CD1c-positive myeloid dendritic cell (primary cell): ENCODE measurements around the gene XRRA1.
A peak's percentile ranks its signal among the peaks of the same experiment; 100 is the strongest.
"Not testable (repeated sequence)": the region's sequence is repeated elsewhere in the genome, so short reads cannot be mapped to it uniquely, and the experiment has no call there.

Source experiments
- DNase-seq: peaks from one replicate; pipeline ENCODE4 v3.0.0-alpha.2; 2016; ENCODE audit errors: extremely low spot score

XRRA1 gene

DNA sequence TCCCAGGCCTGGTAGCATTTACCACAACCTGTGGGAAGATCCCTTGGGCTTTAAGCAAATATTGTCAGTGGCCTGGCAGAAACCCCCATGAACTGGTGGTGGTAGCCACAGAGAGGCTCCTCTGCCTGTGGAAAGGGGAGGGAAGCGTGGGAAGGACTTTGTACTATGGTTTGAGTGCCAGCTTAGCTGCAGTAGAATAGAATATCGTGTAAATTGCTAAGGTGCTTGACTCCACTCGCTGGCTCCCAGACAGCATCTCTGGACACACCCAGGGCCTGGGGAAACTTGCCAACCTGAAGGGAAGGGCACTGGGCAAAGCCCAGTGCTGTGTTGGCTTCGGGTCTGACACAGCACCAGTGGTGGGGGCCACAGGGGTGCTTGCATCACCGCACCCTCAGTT, 52.6 kb downstream of the XRRA1 start:
- no peak for DNase-seq

DNA sequence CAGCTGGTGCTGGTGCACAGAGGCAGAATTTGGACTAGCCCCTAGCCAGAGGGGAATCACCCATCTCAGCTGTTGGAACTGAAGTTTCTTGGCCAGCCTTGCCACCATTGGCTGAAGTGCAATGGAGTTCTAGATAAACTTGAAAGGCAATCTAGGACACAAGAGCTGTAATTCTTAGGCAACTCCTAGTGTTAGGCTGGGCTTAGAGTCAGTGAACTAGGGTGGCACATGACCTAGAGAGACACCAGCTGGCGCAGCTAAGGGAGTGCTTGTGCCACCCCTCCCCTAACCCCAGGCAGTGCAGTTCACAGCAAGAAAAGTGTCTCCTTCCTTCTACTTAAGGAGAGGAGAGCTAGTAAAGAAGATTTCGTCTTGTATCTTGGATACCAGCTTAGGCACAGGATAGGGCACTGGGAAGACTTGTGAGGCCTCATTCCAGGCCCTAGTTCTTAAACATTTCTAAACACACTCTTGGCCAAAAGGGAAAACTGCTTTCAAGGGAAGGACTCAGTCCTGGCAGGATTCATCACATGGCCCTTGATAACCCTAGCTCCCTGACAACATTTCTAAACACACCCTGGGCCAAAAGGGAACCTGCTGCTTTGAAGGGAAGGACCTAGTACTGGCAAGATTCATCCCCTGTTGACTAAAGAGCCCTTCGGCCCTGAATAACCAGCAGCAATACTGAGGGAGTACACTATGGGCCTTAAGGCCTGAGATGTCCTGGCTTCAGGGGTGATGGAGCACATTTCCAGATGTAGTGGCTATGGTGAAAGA, 53.4 kb downstream of the XRRA1 start:
- DNase-seq = no peak

DNA sequence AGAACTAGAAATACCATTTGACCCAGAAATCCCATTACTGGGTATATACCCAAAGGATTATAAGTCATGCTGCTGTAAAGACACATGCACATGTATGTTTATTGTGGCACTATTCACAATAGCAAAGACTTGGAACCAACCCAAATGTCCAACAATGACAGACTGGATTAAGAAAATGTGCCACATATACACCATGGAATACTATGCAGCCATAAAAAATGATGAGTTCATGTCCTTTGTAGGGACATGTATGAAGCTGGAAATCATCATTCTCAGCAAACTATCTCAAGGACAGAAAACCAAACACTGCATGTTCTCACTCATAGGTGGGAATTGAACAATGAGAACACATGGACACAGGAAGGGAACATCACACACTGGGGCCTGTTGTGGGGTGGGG, 55.9 kb downstream of the XRRA1 start:
- not testable (repeated sequence) for DNase-seq

DNA sequence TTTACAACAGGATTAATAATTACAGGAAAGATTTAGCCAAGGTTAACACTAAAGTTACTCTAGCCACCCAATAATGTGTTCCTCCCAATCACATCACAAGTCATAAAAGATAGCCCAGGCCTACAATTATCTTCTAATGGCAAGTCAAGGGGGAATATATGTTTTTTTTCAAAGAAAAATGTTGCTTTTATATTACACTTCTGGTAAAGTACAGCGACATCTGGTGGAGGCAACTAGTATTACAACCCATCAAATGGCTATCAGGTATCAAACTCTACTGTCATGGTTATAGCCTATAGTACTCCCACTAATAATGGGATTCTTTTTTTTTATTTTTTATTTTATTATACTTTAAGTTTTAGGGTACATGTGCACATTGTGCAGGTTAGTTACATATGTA, 71.8 kb downstream of the XRRA1 start:
- DNase-seq = peak; percentile 19

DNA sequence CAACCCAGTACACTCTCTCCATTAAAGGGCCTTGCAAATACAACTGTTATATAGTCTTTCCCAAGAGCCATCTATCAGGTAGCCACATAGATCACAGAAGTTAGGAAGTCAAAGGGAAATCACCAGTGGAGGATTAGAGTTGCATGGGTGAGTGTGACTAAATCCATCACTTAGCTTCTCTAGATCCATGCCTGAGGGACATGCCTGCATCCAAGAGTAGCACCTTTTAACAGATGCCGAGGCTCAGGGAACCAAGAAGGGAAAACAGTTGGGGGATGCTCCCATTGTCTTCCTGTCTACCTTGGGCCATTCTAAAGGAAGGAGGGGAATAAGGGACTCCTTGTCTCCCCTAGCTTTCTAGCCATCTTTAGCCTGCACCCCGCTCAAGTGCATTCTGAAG, 77.9 kb downstream of the XRRA1 start:
- DNase-seq = no peak

DNA sequence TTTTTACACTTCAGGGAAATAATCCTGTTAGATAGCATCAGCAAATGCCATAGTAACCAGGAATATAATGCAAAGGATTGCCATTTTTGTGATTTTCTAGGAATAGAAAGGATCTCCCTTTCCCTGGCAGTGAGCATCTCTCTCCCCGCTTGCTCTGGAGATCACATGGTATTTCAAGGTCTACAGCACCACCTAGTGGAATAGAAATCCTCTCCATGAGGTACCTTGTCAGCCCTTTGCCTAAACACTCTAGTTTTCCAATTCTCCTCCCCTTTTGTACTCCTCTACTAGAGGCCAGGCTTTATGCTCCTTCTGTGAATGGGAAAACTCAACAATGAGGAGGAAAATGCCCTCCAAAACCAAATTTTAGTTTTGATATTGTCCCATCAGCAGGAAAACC, 78.4 kb downstream of the XRRA1 start:
- peak; percentile 6 for DNase-seq

DNA sequence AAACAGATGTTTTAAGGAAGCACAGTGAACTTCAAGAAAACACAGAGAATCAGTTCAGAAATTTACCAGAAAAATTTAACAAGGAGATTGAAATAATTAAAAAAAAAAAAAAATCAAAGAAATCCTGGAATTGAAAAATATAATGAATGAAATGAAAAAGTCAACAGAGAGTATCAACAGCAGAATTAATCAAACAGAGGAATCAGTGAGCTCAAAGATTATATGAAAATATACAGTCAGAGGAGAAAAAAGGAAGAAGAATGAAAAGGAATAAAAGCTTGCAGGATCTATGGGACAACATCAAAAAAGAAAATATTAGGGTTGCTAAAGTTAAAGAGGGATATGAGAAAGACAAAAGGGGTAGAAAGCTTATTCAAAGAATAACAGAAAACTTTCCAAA, 82.3 kb downstream of the XRRA1 start:
- DNase-seq = no peak

DNA sequence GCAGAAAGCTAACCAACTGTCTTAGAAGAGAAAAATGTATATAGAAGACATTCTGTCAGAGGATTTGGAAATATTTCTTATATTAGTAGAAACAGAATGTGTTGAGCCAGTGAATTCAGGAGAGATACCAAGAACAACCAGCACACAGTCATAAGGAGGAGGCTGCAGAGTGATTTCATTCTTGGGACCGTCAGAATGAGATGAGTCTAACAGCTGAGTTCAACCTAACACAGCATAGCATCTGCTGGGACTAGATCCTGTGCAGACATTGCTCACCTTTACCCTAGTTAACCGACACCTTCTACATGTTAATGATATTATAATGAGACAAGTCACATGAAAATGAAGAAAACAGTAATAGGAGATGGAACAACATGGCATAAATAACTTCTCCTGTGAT, 85.5 kb downstream of the XRRA1 start:
- no peak for DNase-seq

DNA sequence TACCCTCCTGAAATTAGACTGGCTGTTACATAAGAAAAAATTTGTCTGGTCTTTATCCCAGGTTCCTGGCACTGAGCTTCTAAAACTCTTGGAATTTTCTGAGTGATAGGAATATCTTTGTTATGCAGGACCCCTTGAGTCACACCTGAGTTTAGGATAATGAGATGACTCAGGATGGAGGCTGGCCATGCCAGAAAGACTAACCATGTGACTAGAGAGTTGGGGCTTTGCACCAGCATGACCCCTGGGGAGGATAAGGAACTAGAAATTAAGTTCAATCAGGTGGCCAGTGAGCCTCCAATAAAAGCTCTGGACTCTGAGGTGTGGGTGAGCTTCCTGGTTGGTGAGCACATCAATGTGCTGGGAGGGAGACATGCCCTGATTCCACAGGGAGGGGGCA, 88.1 kb downstream of the XRRA1 start:
- no peak for DNase-seq

DNA sequence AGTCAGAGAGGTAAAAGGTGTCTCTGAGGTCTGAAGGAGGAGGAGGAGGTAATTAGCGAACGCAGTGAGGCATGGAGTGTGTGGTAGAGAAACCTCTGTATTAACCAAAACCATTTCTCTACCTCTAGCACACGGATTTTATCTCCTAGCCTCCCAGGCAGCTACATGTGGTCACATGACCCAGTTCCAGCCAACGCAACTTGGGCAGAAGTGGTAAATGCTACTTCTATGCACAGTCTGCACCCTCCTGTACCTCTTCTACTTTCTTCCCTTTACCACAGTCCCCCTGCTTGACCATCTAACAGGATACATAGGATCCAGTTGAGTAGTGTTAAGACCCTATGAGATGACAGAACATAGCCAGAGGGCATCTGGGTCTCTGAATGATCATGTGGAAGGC, 95.7 kb downstream of the XRRA1 start:
- no peak for DNase-seq

DNA sequence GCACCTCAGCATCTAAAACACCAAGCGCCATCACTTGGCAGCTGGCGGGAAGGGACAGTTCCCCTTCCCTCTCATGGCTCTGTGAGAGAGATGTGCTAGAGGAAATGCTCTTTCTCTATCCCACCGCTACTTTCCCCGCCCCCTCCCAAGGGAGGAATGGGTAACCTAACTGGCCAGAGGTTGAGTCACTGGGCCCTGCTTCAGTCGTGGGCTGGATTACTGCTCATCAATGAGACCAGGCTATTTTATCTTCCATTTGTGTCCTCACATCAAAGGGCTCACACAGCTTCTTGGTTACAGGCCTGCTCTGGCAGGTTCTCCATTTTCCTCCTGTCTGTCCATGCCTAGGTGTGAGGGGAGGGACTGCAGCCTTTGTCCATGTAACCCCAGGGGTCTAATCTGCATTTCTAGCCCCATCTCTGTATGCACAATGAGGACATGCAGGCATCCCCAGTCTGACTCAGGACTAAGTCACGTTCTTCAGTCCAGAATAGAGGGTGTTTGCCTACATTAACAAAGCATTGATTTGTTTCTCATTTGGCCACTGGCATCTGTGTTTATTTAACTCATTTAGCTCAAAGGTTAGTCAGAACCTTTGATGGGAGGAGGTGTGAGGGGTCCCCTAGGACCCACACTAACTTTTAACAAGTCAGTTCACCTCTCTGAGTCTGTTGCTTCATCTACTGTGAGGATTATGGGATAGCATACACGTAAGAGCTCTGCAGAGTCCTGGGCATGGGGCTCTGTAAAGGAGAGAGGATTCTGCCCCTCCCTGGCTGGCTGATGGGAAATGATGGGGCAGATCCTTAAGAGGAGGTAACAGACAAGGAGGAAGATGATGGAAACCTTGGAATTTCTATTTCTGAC, 99.1 kb downstream of the XRRA1 start:
- no peak for DNase-seq

DNA sequence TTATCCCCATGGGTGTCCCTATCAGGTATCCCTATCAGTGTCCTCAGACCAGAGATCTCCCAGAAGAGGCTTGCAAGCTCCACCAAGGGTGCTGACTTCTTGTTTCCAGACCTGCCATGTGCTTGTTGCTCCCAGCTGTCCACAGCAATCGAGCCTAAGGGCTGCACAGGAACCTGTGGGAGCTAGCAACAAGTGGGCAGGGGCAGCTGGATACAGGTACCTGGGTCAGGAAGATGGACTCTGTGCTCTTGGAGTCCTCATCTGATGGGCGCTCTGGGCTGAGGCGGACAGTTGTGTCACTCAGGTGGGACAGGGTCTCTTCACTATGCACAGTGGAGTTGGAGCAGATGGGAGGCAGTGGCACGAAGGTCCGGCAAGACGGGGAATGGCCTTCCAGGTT, 101.0 kb downstream of the XRRA1 start:
- no peak for DNase-seq

DNA sequence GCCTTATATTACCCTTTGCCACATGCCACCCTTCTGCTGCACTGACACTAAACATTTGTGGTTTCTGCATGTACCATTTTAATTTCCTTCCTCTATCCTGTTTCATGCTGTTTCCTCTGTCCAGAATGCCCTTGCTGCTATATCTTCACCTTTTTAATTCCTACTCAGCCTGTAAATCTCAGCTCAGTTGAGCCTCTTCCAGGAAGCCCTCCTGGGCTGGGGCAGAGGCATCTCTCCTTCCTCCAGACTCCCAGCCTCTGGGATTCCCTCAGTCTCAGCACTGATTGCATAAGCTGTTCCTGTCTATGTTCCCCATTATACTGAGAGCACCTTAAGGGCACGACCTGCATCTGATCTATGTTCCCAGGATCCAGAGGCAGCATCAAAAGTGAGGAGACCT, 101.5 kb downstream of the XRRA1 start:
- no peak for DNase-seq

DNA sequence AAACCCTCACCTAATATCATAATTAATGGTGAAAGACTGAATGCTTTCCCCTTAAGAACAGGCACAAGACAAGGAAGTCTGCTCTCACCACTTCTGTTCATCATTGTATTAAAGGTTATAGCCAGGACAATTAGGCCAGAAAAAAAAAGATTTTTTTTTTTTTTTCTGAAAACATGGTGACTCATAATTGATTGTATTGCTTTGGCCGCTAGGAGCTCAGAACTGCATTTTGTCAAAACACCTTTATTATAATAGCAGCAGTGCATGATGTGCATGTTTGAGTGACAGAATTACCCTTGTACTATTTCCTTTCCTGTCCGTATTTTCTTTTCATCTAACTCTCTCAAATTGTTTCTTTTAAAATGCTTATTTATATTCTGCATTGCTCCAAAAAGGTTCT, 102.1 kb downstream of the XRRA1 start:
- DNase-seq = no peak

DNA sequence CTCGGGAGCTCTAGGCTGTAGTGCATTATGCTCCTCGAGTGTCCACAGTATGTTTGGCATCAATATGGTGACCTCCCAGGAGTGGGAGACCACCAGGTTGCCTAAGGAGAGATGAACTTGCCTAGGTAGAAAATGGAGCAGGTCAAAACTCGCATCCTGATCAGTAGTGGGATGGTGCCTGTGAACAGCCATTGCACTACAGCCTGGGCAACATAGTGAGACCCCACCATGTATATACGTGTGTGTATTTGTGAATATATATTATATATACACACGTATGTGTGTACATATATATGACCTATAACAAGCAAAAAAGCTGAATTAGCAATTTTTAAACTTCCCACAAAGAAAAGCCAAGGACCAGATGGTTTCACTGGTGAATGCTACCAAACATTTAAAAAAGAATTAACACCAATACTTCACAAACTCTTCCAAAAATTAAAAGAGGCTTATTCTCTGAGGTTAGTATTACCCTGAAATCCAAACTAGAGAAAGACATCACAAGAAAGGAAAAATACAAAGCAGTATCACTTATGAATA, 102.8 kb downstream of the XRRA1 start:
- no peak for DNase-seq

DNA sequence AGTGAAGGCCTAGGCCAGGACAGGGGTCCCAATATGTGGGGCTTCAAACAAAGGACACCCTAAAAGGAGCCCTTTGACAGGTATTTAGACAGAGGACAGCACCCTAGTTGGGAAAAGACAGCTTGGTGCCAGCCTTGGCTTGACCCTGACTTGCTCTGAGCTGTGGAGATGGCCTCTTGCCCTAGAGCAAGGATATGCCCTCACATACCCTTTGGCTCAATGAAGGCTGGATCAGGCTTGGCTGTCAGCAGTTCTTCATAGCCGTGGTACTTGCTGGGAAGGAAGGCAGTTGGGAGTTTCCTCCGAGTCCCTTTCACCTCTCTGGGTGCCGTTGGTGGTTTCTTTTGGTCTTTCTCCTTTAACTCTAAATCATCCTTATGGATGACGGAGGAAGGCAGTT, 104.0 kb downstream of the XRRA1 start:
- DNase-seq = no peak

DNA sequence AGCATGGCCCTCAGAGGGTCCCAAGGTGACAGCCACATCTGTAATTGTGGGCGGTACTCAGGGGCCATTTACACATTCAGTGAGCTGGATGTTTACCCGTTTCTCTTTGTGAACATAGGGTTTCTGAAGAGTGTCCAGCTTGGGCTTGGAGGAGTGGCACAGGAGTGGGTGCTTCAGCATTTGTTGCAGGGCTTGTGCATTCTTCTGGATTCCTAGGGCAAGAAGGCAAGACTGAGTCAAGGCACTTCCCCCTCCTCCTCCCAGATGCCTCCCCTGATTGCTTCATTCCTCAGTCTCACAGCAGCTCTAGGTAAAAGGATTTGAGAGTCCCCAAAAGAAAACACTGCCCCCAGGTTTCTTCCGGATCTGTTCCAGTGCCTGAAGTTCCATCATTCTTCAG, 104.8 kb downstream of the XRRA1 start:
- DNase-seq = no peak

DNA sequence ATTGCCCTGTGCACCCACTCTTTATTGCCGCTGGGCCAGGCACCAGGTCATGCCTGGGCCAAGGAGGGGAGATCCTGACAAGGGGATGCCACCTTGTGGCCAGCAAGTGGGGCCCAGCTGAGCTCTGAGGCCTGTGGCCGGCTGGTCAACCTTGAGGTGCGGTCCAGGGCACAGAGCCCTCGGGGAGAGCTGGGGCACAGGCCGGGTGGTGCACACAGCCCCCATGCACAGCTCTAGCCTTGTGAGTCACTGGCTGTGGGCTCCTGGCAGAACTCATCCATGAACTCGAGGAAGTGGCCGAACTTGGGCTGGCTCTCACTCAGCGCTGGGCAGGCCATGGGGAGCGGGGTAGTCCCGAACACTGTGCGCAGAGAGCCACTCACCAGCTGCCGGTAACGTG, 105.9 kb downstream of the XRRA1 start:
- no peak for DNase-seq

DNA sequence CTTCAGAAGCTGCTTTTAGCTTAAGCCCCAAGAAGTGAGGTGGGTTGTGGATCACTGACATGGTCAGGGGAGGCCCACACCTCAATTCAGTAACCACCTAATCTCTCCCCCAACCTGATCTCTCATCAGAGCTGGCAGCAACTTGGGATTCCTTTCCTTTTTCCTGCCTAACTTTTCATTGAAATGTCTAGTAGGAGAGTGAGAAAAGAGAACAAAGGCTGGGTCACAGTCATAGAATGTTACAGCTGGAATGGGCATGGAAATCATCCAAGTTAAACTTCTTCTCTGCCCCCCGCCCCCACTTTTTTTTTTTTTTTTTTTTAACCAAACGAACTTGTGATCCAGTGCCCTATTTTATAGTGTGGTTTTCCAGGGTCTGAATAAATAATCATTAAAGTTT, 108.4 kb downstream of the XRRA1 start:
- DNase-seq = no peak

DNA sequence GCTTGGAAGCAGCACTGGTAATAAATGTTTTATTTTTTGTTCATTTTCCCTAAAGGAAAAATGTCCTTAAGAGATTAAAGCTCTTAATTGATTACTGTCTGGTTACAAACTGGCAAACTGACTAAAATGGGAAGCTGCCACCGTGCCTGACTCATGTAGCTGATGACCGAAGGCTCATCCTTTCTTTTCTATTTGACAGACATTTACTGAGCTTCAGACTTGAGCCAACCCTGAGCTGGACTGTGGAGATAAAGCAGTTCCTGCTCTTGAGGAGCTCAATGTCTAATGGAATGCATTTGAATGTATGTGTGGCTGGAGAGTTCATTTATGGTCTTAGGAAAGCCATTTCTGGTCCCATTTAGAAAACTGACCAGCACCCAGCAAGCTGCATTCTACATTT, 108.9 kb downstream of the XRRA1 start:
- DNase-seq = no peak

DNA sequence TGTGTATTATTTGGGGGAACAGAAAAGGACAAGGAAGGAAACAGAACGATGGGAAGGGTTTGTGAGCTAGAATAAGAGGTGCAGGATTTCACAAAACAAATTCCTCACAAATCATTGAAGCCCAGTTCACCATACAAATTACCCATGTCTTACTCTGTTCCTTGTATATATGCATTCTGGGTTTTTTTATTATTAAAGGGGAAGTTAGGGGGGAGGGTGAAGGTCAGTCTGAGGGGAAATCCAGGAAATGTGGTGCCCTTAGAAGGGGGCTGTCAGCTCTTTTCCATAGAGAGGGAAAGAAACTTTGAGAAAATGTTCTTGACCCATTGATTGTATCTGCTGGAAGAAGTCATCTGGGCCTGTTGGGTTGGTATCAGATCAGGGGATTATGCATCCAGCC, 109.4 kb downstream of the XRRA1 start:
- DNase-seq = no peak

DNA sequence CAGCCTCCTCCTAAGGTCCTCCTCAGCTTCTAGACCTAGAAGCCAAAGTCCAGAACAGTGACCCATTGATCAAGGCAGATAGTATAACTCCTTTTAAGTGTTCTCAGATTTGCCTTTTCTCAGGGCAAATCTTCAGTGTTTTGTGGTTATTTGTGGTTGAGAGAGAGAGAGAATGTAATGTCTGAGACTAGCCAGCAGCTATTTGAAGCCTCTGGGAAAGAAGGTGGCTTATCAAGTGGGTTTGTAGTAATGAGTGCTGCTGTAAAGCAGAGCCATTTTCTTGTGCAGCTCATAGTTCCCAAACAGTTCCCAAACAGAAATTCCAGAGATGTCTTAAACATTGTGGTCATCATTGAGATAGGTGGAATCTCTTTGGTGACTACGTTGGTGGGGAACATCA, 110.7 kb downstream of the XRRA1 start:
- DNase-seq = no peak

DNA sequence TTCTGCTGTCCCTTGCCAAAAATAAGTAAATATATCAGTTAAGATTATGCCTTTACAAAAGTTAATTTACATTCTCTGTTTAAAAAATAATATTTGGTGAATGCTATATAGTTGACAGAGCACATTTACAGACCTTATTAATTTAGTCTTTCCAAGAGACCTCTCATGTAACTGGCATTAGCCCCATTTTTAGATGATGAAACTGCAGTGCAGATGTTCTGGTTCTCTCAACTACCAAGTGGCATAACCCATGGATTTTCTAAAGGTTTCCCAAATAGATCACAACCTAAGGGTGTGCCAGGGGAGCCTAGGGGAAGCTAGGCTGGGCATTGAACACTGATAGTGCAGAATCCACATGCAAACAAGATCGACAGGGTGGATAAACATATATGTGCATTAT, 111.7 kb downstream of the XRRA1 start:
- no peak for DNase-seq
